Embryonic facial prominence (tissue), 1 donor: ENCODE measurements around the gene SEMA6C.

Experiments
- DNase-seq: peaks from one replicate; pipeline ENCODE4 v3.0.0-alpha.2; 2016; ENCODE audit errors: extremely low spot score

Gene SEMA6C

GRCh38 chr1:151159373-151159772, 12.9 kb upstream of the SEMA6C start:
- no peak for DNase-seq

- no peak for DNase-seq
Observed at GRCh38 chr1:151158751-151159251, 12.4 kb upstream of the SEMA6C start.

GRCh38 chr1:151158326-151158725, 11.9 kb upstream of the SEMA6C start:
- no peak for DNase-seq

- no peak for DNase-seq
Observed at GRCh38 chr1:151157067-151157531, 10.7 kb upstream of the SEMA6C start.

- no peak for DNase-seq
Observed at GRCh38 chr1:151156515-151156819, 10.0 kb upstream of the SEMA6C start, which contains the start of gene TNFAIP8L2. Gene TNFAIP8L2 (plus strand): TSS chr1:151156649. CDS start chr1:151158698, 2,049 bp downstream.

DNA sequence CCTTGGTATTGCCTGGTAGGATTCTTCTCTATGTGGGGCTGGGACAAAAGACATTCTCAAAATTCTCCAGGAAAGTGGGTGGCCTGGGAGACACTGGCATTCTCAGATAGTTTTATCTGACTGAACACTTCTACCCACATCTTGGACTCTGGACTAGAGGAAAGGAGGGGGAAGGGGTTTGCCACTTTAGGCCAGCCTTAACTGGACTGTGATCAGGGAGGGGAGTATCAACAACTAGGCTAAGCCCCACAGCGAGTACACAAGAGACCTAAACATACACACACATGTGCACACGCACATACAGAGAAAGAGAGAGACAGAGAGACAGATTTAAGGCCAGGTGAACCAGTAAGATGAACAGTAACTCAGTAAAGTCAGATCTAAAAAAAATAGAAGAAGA, 1.2 kb upstream of the SEMA6C start:
- DNase-seq, result no peak

- no peak for DNase-seq
Observed at GRCh38 chr1:151147132-151147503, 687 bp upstream of the SEMA6C start.

DNA sequence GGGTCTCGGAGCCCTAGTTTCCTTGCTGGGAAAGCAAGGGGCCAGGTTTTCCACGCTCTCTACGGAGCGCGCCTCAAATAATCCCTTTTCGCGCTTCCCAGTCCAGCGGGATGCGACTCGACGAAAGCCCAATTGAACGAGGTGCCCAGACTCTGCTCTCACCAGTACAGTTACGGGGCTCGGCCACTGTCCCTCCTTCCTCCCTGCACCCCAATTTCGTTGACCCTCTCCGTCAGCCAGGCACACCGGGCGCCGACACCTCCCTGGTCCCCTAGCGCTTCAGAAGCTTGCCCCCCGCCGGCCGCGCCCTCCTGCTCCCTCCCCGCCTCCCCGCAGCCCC, 389 bp downstream of the SEMA6C start:
- DNase-seq, result no peak

- no peak for DNase-seq
Observed at GRCh38 chr1:151145304-151146071, 943 bp downstream of the SEMA6C start.

GRCh38 chr1:151144474-151145303, 1.7 kb downstream of the SEMA6C start:
- DNase-seq, result no peak

GRCh38 chr1:151143986-151144385, 2.4 kb downstream of the SEMA6C start:
- no peak for DNase-seq

DNA sequence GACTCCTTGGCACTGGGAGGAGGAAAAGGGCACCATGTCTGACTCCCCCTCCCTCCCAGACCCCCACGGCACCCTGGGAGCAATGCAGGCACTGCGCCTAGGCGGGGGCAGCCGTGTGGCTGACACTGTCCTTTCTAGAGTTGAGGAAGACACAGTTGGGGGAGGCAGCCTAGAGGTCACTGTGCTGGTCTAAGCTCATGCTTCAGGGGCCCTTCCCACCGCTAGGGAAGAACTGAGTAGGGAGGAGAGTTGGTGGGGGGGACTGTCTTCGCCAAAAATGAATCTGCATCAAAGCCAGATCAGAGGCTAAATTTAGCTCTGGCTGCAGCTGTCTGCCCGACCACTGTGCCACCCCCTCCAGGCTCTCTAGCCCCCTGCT, 3.4 kb downstream of the SEMA6C start:
- DNase-seq, result no peak

DNA sequence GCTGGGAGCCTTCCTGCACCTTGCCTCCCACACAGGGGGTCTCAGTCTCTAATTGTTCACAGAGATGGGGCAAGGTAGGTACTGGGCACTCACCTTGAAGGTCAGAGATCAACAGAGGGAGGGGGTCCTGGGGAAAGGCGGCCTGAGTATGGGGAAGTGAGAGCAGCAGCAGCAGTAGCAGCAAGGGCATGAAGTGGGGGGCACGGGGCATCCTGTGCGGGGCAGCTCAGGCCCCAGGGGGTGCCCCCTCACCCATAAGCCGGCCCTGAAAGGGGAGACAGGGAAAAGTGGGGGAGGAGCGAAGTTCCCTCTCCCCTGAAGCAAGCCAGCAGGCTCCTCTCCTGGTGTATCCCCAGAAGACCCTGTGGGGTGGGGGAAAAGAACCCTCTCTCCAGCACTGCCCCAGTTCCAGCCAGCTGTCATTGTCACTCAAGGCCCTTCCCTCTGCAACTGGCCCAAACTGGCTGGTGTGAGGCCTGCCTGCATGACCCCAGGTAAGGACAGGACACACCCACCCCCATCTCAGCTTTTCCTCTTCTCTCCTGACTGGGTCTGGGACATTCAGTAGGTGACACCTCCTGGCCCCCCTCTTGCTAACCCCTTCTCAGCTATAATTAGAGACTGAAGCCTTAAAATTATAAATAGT, 3.9 kb downstream of the SEMA6C start:
- DNase-seq, result no peak

DNA sequence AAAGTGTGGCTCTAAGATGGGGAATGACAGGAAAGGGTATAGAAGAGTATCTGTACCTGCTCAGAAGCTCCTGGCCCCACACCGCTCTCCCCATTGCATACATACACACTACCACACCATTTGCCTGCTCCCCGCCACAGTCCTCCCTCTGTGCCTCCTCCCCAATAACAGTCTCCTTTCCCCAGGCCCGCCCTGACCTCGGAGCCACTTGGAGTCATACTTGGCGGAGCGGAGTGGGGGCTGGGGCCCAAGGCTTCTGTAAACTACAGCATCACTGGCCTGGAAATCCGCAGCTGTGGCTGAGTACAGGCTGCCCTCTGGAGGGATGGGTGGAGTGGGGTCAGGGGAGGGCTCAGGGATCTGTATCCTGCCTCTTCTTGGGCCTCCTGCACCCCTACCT, 8.6 kb downstream of the SEMA6C start:
- no peak for DNase-seq

DNA sequence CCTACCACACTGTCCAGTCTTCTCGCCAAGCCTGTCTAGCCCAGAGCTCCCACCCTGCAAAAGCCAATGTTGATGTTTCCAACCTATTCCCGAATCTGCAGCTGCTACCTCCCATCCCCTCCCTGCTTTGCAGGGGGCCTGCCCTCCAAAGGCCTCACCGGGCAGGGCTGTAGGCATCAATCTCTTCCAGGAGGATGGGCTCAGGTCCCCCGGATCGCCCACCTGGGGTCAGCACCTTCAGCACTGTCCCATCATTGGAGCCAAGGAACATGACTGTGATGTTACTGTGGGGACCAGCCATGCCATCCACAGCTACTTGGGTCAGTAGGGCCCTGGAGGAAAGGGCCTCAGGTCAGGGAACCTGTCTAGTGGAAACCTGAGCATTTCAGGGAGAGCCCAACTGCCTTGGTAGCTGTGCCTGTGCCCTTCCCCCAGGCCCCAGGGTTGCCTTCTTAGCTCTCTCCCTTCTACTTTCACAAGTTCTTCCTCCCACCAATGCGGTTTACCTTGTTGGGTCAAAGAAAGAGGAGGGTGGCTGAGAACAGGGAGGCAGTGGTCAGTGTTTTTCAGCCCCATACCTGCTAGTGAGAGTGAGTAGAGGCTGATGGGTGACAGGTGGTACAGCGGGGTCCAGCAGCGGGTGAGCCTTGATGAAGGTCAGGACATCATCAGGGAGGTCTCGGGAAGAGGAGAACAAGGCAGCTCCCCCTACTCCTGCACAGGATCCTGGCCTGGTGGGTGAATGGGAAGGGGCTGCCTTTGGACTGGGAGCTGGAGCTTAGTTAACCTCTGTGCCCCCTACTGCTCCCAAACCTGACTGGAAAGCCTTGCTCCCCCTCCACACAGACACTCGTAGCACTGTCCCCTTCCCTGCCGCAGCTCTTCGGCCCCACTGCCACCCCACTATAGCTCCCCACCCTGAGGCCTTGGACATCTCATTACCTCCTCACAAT, 10.7 kb downstream of the SEMA6C start:
- DNase-seq, result no peak

GRCh38 chr1:151134991-151135390, 11.4 kb downstream of the SEMA6C start:
- DNase-seq, result no peak

- no peak for DNase-seq
Observed at GRCh38 chr1:151134396-151134795, 12.0 kb downstream of the SEMA6C start.

- DNase-seq, result no peak
Observed at GRCh38 chr1:151133018-151133806, 13.2 kb downstream of the SEMA6C start.

GRCh38 chr1:151132335-151133017, 14.0 kb downstream of the SEMA6C start:
- no peak for DNase-seq
